ENCODE measurements around the gene C6orf141. TPM values are rescaled to one million over a fixed set of nuclear protein-coding genes. Genes with fewer than 3 reads are reported as not detected.

The C6orf141 gene
- 2.4 TPM for polyA plus RNA-seq (2013)

DNA sequence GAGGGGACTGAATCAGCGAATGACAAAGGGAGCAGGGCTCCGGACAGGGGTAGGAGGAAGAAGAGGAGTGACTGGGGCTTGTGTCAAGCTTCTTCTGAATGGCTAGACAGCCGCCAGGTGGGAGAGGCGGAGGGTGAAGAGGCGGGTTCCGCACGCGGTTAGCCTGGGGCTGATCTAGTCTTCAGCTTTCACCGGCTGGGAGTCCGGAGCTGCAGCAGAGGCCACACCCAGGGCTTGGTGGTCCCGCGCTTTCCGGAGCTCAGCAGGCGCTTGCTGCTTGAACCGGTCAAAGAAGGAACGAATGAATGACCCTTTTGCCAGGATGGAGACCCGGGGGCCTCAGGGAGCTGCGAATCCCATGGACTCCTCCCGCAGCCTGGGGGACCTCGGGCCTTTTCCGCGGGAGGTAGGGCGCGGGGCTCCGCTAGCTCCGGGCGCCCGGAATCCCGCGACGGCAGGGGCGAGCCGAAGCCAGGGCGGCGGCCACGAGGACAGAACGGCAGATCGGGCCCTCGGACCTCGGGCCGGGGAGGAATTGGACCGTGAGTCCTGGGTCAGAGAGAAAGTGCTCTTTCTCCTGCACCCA lies at the start of gene C6orf141:
Gene C6orf141, plus strand, starts transcription at position 177 of the 586 bp plus-strand sequence. Its CDS starts 125 bp downstream, at position 302.
- Histone ChIP-seq H3K36me3 (ENCODE audit: control insufficient read depth in 4 of 4, insufficient read depth in 4 of 4, low read length in 3 of 4) (no peaks in the 10 kb centered on the region), H3K27ac (ENCODE audit: insufficient read depth in 1 of 2, low read depth in 1 of 2, low read length in 2 of 2, poor library complexity in 1 of 2, severe bottlenecking in 2 of 2) (no peak within 1 kb of the TSS), H3K4me3 (ENCODE audit: control insufficient read depth in 1 of 7, extremely low read depth in 1 of 7, insufficient read depth in 4 of 7, low read depth in 2 of 7, low read length in 6 of 7) (peak within 1 kb of the TSS; percentile 35 to 87 (median 72)), H3K9me3 (ENCODE audit: control extremely low read depth in 1 of 5, control insufficient read depth in 4 of 5, insufficient read depth in 2 of 5, low read depth in 1 of 5, low read length in 4 of 5) (no peaks in the 10 kb centered on the region), H3K4me1 (ENCODE audit: control extremely low read depth in 1 of 4, control insufficient read depth in 4 of 4, insufficient read depth in 4 of 4, low read length in 3 of 4) (peaks cover 5 to 25% (median 22%) of the 10 kb centered on the region in 4 experiments), H3K27me3 (replicated peaks in 2 of 5; ENCODE audit: control insufficient read depth in 4 of 5, insufficient read depth in 5 of 5, low read length in 4 of 5) (peaks cover 0 to 13% (median 6%) of the 10 kb centered on the region in 5 experiments)
- under 1% methylated on average over 42 of the region's 42 CpGs for WGBS (ENCODE audit: insufficient coverage)
- peak in 2 of 3 donors; percentile 43 to 60 for DNase-seq
- CTCF ChIA-PET = interaction anchor here (1.0 to 2.1 kb wide), 8 partner anchors 9 to 73 kb away, joined by 3 to 12 read pairs (median 4); no protein-coding TSS in a partner anchor
- POLR2A ChIA-PET = no interaction called here

- 95% methylated on average over 4 of the region's 5 CpGs for WGBS (ENCODE audit: insufficient coverage)
- Histone ChIP-seq H3K27me3 (replicated peaks in 2 of 5; ENCODE audit: control insufficient read depth in 4 of 5, insufficient read depth in 5 of 5, low read length in 4 of 5) (no peaks in the 10 kb centered on the region), H3K36me3 (ENCODE audit: control insufficient read depth in 4 of 4, insufficient read depth in 4 of 4, low read length in 3 of 4) (no peaks in the 10 kb centered on the region), H3K4me1 (ENCODE audit: control extremely low read depth in 1 of 4, control insufficient read depth in 4 of 4, insufficient read depth in 4 of 4, low read length in 3 of 4) (no peaks in the 10 kb centered on the region), H3K4me3 (ENCODE audit: control insufficient read depth in 1 of 7, extremely low read depth in 1 of 7, insufficient read depth in 4 of 7, low read depth in 2 of 7, low read length in 6 of 7) (no peak overlapping the region), H3K9me3 (ENCODE audit: control extremely low read depth in 1 of 5, control insufficient read depth in 4 of 5, insufficient read depth in 2 of 5, low read depth in 1 of 5, low read length in 4 of 5) (peaks cover 0 to 4% (median 0%) of the 10 kb centered on the region in 5 experiments), H3K27ac (ENCODE audit: insufficient read depth in 1 of 2, low read depth in 1 of 2, low read length in 2 of 2, poor library complexity in 1 of 2, severe bottlenecking in 2 of 2) (no peak overlapping the region)
- no peak for DNase-seq
- ChIA-PET CTCF (no interaction called here), POLR2A (no interaction called here)
These were observed 45.8 kb upstream of the C6orf141 start for GRCh38 chr6:49504666-49505065.

GRCh38 chr6:49506569-49507111 lies 43.8 kb upstream of the C6orf141 start:
- WGBS (ENCODE audit: insufficient coverage) = 100% methylated on average over 2 of the region's 5 CpGs
- Histone ChIP-seq H3K4me3 (ENCODE audit: control insufficient read depth in 1 of 7, extremely low read depth in 1 of 7, insufficient read depth in 4 of 7, low read depth in 2 of 7, low read length in 6 of 7) (no peak overlapping the region), H3K27ac (ENCODE audit: insufficient read depth in 1 of 2, low read depth in 1 of 2, low read length in 2 of 2, poor library complexity in 1 of 2, severe bottlenecking in 2 of 2) (no peak overlapping the region), H3K4me1 (ENCODE audit: control extremely low read depth in 1 of 4, control insufficient read depth in 4 of 4, insufficient read depth in 4 of 4, low read length in 3 of 4) (no peaks in the 10 kb centered on the region), H3K9me3 (ENCODE audit: control extremely low read depth in 1 of 5, control insufficient read depth in 4 of 5, insufficient read depth in 2 of 5, low read depth in 1 of 5, low read length in 4 of 5) (peaks cover 0 to 4% (median 0%) of the 10 kb centered on the region in 5 experiments), H3K27me3 (replicated peaks in 2 of 5; ENCODE audit: control insufficient read depth in 4 of 5, insufficient read depth in 5 of 5, low read length in 4 of 5) (peaks cover 0 to 4% (median 0%) of the 10 kb centered on the region in 5 experiments), H3K36me3 (ENCODE audit: control insufficient read depth in 4 of 4, insufficient read depth in 4 of 4, low read length in 3 of 4) (no peaks in the 10 kb centered on the region)
- ChIA-PET POLR2A (no interaction called here), CTCF (interaction anchor here (1.2 kb wide), 1 partner anchor 15 kb away, joined by 3 read pairs; no protein-coding TSS in a partner anchor)
- DNase-seq = no peak

DNA sequence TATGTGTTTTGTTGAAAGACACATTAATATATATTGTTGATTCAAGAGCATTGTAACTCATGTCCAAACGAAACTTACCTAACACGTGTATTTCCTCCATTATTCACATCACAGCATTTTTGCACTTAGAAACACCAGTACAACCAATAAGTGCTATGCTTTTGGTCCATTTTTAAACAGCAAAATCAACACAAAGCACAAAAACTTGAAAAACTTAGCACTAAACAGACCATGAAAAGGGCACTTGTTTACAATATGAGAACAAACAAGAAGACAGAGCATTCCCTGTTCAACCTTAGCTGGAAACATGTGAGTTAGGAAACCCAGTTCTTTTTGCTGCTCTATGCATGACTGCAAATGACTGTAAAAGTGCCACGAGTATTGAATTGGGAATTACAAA lies 41.1 kb upstream of the C6orf141 start:
- ChIA-PET CTCF (no interaction called here), POLR2A (no interaction called here)
- no CpG with 5 or more reads among the region's 3 CpGs for WGBS (ENCODE audit: insufficient coverage)
- no peaks in the 10 kb centered on the region for H3K4me1 ChIP-seq (ENCODE audit: control extremely low read depth in 1 of 4, control insufficient read depth in 4 of 4, insufficient read depth in 4 of 4, low read length in 3 of 4)
- no peak overlapping the region for H3K4me3 ChIP-seq (ENCODE audit: control insufficient read depth in 1 of 7, extremely low read depth in 1 of 7, insufficient read depth in 4 of 7, low read depth in 2 of 7, low read length in 6 of 7)
- H3K27ac ChIP-seq (ENCODE audit: insufficient read depth in 1 of 2, low read depth in 1 of 2, low read length in 2 of 2, poor library complexity in 1 of 2, severe bottlenecking in 2 of 2) = no peak overlapping the region
- DNase-seq = no peak
- no peaks in the 10 kb centered on the region for H3K36me3 ChIP-seq (ENCODE audit: control insufficient read depth in 4 of 4, insufficient read depth in 4 of 4, low read length in 3 of 4)
- peaks cover 0 to 4% (median 0%) of the 10 kb centered on the region in 5 experiments for H3K9me3 ChIP-seq (ENCODE audit: control extremely low read depth in 1 of 5, control insufficient read depth in 4 of 5, insufficient read depth in 2 of 5, low read depth in 1 of 5, low read length in 4 of 5)
- peaks cover 0 to 4% (median 0%) of the 10 kb centered on the region in 5 experiments for H3K27me3 ChIP-seq (replicated peaks in 2 of 5; ENCODE audit: control insufficient read depth in 4 of 5, insufficient read depth in 5 of 5, low read length in 4 of 5)

DNA sequence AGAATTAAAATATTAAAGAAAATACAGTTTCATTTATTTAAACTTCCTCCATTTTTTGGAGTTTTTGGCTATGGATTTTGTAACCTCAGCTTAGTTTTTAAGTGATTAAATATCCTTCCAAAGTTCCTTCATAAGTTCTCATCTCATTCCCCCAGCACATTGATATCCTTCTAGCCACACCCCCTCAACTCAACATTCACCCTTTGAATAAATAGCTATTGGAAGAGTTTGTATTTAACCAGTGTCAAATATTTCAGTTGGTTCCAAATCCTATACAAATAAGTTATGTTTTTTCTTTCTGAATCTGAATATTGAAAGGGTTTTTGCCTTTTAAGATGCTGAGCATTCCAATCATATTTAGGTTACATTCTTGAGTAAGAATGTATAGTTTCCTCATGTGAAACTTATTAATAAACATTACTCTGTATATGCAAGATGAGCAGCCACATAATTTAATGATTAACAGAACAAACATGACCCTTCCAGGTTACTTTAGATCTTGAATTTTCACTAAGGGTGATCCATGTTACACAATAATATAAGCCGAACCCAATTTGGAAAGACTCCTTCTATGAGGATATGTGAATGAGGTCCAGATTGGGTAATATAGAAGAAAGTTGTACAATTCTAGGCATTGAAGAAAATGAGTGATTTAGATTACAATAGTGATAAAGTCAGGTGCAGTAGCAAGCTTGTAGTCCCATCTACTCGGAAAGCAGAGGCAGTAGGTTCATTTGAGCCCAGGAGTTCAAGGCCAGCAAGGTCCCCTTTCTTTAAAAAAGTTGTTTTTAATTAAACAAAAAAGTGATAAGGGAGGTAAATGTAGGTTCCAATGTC lies 37.1 kb upstream of the C6orf141 start:
- 100% methylated on average over 1 of the region's 2 CpGs for WGBS (ENCODE audit: insufficient coverage)
- H3K4me1 ChIP-seq (ENCODE audit: control extremely low read depth in 1 of 4, control insufficient read depth in 4 of 4, insufficient read depth in 4 of 4, low read length in 3 of 4) = no peaks in the 10 kb centered on the region
- peaks cover 0 to 4% (median 0%) of the 10 kb centered on the region in 5 experiments for H3K27me3 ChIP-seq (replicated peaks in 2 of 5; ENCODE audit: control insufficient read depth in 4 of 5, insufficient read depth in 5 of 5, low read length in 4 of 5)
- H3K36me3 ChIP-seq (ENCODE audit: control insufficient read depth in 4 of 4, insufficient read depth in 4 of 4, low read length in 3 of 4) = no peaks in the 10 kb centered on the region
- H3K4me3 ChIP-seq (ENCODE audit: control insufficient read depth in 1 of 7, extremely low read depth in 1 of 7, insufficient read depth in 4 of 7, low read depth in 2 of 7, low read length in 6 of 7) = no peak overlapping the region
- peaks cover 0 to 2% (median 0%) of the 10 kb centered on the region in 5 experiments for H3K9me3 ChIP-seq (ENCODE audit: control extremely low read depth in 1 of 5, control insufficient read depth in 4 of 5, insufficient read depth in 2 of 5, low read depth in 1 of 5, low read length in 4 of 5)
- ChIA-PET CTCF (no interaction called here), POLR2A (no interaction called here)
- DNase-seq = no peak
- no peak overlapping the region for H3K27ac ChIP-seq (ENCODE audit: insufficient read depth in 1 of 2, low read depth in 1 of 2, low read length in 2 of 2, poor library complexity in 1 of 2, severe bottlenecking in 2 of 2)

DNA sequence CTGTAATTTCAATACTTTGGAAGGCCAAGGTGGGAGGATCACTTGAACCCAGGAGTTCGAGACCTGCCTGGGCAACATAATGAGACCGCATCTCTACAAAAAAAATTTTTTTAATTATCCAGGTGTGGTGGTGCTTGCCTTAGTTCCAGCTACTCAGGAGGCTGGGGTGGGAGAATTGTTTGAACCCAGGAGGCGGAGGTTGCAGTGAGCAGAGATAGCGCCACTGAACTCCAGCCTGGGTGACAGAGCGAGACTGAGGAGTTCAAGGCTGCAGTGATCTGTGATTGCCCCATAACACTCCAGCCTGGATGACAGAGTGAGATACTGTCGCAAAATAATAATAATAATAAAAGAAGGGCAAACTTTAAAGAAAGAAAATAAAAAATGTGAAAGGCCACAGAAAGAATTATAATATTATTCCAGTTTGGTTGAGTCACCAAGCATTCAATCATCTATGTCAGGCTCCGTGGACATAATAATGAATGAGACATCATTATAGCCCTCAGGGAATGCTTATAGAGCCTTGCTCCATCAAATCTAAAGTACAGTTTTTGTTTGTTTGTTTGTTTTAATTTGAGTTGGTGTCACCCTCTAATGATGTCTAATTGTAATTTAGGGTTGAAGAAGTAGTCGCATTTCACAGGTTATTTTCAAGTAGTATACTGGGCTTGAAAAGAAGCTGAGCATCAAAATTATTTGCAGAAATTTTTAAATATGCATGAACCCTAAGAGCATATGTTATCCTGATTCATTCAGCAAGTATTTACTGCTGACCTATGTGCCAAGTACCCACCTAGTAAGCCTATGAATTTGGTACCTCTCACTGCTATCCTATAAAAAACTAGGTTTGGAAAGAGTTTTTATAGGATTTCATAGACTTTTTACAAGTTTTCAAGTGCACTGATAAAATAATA lies 35.6 kb upstream of the C6orf141 start:
- no peak for DNase-seq
- H3K4me1 ChIP-seq (ENCODE audit: control extremely low read depth in 1 of 4, control insufficient read depth in 4 of 4, insufficient read depth in 4 of 4, low read length in 3 of 4) = no peaks in the 10 kb centered on the region
- no peak overlapping the region for H3K4me3 ChIP-seq (ENCODE audit: control insufficient read depth in 1 of 7, extremely low read depth in 1 of 7, insufficient read depth in 4 of 7, low read depth in 2 of 7, low read length in 6 of 7)
- CTCF ChIA-PET = no interaction called here
- POLR2A ChIA-PET = interaction anchor here (0.6 to 0.7 kb wide), 2 partner anchors 50 to 1147 kb away, joined by 3 read pairs; no protein-coding TSS in a partner anchor
- peaks cover 0 to 4% (median 0%) of the 10 kb centered on the region in 5 experiments for H3K27me3 ChIP-seq (replicated peaks in 2 of 5; ENCODE audit: control insufficient read depth in 4 of 5, insufficient read depth in 5 of 5, low read length in 4 of 5)
- 95% methylated on average over 3 of the region's 8 CpGs for WGBS (ENCODE audit: insufficient coverage)
- H3K9me3 ChIP-seq (ENCODE audit: control extremely low read depth in 1 of 5, control insufficient read depth in 4 of 5, insufficient read depth in 2 of 5, low read depth in 1 of 5, low read length in 4 of 5) = no peaks in the 10 kb centered on the region
- H3K27ac ChIP-seq (ENCODE audit: insufficient read depth in 1 of 2, low read depth in 1 of 2, low read length in 2 of 2, poor library complexity in 1 of 2, severe bottlenecking in 2 of 2) = no peak overlapping the region
- no peaks in the 10 kb centered on the region for H3K36me3 ChIP-seq (ENCODE audit: control insufficient read depth in 4 of 4, insufficient read depth in 4 of 4, low read length in 3 of 4)

All from common myeloid progenitor, CD34-positive (primary cell).